Astrocyte of the spinal cord (primary cell): ENCODE measurements around the gene PPIL1.
"Not testable (repeated sequence)": the region's sequence is repeated elsewhere in the genome, so short reads cannot be mapped to it uniquely, and the experiment has no call there.

Experiments used
- DNase-seq: peaks from one replicate; pipeline ENCODE4 v3.0.0; 2011; ENCODE audit warnings: low read depth, low spot score
- H3K4me3 ChIP-seq: 2 replicates; pipeline ENCODE4 v1.5.1; 2011; ENCODE audit warnings: low read depth, mild to moderate bottlenecking, low read length, moderate library complexity
- in situ Hi-C: cut with HindIII; loops from 2 replicates; pipeline ENCODE4 v1.10.0; 2017; ENCODE audit warnings: low sequenced_read_pairs
- TF ChIP-seq, protein P1 (sequence below): IDR thresholded peaks from 2 replicates; pipeline ENCODE4 v1.5.1; 2012; ENCODE audit warnings: low read depth, mild to moderate bottlenecking, low read length, inconsistent platforms

Gene PPIL1

DNA sequence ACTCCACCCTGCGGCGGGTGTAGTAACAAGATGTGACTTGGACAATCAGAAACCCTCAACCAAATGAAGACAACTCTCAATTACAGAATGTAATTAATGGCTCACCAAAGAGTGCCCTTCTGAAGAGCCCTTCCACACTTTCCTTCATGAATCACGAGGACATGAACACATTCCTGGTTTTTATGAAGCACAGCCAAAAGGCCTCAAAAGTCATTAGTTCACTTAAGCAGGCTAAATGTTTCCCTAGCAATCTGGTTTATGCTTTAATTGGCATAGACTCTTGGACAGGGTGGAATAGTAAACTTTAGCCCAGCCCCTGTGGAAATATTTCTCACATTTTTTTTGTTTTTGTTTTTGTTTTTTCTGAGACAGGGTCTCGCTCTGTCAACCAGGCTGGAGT, 55.8 kb downstream of the PPIL1 start:
- TF ChIP-seq, protein P1, sequence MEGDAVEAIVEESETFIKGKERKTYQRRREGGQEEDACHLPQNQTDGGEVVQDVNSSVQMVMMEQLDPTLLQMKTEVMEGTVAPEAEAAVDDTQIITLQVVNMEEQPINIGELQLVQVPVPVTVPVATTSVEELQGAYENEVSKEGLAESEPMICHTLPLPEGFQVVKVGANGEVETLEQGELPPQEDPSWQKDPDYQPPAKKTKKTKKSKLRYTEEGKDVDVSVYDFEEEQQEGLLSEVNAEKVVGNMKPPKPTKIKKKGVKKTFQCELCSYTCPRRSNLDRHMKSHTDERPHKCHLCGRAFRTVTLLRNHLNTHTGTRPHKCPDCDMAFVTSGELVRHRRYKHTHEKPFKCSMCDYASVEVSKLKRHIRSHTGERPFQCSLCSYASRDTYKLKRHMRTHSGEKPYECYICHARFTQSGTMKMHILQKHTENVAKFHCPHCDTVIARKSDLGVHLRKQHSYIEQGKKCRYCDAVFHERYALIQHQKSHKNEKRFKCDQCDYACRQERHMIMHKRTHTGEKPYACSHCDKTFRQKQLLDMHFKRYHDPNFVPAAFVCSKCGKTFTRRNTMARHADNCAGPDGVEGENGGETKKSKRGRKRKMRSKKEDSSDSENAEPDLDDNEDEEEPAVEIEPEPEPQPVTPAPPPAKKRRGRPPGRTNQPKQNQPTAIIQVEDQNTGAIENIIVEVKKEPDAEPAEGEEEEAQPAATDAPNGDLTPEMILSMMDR, result no peak
- no peak overlapping the region for H3K4me3 ChIP-seq
- no peak for DNase-seq
- in situ Hi-C loops, result no loop called here

DNA sequence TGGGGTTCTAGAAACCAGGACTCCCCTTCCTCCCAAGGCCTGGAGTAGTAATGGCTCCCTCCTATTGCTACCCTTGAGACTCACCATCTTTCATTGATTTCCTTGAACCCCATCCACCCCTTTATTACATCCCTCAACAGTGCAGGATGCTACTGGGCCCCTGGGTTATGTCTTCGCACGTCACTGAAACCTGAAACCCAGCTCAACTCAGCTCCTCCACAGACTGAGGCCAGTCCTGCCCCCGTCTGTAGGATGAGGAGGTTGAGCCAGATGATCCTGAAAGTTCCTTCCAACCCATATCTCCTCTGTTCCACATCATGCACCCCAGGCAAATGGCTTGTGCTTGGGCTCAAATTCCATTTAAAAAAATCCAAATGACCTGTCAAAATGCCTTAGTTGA, 56.8 kb downstream of the PPIL1 start:
- H3K4me3 ChIP-seq, result no peak overlapping the region
- in situ Hi-C loops, result no loop called here
- DNase-seq, result no peak
- TF ChIP-seq, protein P1, result no peak

DNA sequence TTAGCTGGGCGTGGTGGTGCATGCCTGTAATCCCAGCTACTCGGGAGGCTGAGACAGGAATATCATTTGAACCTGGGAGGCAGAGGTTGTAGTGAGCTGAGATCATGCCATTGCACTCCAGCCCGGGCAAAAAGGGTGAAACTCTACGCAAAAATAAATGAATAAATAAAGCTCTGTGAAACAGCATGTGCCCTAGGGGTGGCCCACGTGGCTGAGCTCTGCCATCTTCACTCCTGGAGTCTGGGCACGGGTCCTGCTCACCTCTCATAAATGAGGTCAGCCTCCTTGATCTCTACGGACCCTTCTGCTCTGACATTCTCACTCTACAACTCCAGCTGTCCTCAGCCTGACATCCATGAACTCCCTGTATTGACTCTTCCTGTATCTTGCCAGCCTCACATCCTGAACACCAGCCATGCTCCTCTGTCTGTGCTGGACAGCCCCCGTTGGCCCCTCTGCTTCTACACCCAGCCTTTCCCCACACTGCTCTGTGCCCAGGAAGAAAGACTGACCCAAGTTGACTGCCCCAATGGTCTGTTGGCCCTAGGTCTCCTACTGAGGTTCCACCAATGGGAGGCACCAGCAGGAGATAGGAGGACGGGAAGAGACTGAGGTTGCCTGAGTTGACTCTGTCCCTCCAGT, 57.3 kb downstream of the PPIL1 start:
- TF ChIP-seq, protein P1, result no peak
- H3K4me3 ChIP-seq, result no peak overlapping the region
- DNase-seq, result no peak
- in situ Hi-C loops, result no loop called here

DNA sequence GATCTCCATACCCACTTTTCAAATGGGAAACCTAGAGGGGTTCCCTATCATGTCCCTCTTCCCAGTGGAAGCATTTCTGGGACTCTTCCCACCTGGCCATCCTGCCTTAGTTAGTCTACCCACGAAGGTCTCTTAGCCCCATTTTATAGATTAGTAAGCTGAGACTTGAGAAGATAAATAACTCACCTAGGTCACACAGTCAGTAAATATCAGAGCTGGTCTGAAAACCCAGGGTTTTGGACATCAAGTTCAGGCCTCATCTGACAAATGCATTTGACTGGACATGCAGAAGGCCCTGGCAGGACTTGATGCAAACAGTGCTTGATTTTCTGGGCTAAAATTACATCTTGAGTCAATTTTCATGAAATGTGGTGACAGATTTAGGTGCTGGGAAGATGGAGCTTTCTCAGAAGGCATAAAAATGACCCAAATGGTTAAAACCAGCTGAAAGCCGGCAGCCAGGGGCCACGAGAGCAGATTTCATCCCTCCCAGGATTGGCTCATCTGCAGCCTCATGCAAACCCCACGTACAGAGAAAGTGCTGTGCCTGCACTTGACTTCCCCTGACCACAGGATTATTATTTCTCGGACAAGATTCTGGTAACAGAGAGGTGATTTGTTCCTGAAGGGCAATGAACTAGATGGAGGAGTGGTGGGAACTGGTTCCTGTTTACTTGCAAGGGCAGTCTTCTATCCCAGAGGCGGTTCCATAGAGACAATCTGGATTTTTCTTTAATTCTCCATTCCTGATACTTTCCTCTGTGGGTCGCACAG, 58.5 kb downstream of the PPIL1 start:
- TF ChIP-seq, protein P1, result no peak
- in situ Hi-C loops, result no loop called here
- no peak for DNase-seq
- H3K4me3 ChIP-seq, result no peak overlapping the region

DNA sequence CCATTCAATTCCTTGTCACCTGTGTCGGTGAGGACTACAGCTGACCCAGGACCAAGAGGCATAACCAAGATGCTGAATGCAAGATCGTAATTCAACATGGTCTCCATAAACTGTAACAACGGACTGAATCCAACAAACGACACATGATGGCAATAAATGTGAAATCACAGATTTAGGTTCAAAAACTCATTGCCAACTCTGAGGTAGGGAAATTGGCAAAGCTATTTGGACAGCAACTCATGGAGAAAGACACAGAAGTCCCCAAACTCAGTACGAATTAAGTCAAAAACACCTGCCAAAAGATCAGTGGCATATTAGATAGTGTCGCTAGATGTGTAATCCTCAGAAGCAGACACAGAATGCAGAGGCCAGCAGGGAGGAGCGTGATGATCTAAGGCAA, 60.4 kb downstream of the PPIL1 start:
- H3K4me3 ChIP-seq, result no peak overlapping the region
- in situ Hi-C loops, result no loop called here
- no peak for DNase-seq
- TF ChIP-seq, protein P1, result no peak

DNA sequence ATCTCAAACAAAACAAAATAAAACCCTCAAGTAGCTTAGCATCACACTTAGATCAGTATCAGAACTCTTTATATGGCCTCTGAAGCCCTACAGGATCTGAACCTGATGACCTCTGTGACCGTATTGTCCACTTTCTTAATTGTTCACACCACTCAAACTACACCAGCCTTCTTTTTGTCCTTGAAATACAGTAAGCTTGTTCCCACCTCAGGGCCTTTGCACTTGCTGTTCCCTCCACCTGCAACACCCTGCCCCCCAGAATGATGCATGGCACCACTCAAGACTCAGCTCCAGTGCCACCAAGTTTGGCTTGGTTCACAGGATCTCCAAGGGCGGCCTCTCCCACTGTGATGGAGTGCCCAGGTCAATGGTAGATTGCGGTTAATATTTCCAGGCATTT, 61.1 kb downstream of the PPIL1 start:
- TF ChIP-seq, protein P1, result no peak
- in situ Hi-C loops, result no loop called here
- no peak overlapping the region for H3K4me3 ChIP-seq
- no peak for DNase-seq

DNA sequence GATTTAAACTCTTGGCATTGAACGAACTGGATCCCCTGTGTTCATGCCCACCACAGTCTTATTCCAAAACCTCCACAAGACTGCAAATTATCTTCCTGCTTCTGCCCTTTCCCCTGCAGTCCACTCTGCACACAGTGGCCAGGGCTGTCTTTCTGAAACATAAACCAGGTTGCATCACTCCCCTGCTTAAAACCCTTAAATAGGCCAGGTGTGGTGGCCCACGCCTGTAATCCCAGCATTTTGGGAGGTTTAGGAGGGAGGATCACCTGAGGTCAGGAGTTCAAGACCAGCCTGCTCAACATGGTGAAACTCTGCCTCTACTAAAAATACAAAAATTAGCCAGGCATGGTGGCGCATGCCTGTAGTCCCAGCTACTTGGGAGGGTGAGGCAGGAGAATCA, 61.6 kb downstream of the PPIL1 start:
- DNase-seq, in situ Hi-C loops, H3K4me3 ChIP-seq: not testable (repeated sequence)
